Activated naive CD8-positive, alpha-beta T cell treated with anti-CD3 and anti-CD28 coated beads for 36 hours (primary cell): ENCODE data around the gene COL6A3. TPM values are rescaled to one million over a fixed set of nuclear protein-coding genes. Genes with fewer than 3 reads are reported as not detected.

ENCODE experiments used
- DNase-seq: peaks from one replicate; pipeline ENCODE4 v3.0.0; 2021
- H3K27ac Mint-ChIP-seq: one replicate; pipeline ENCODE4 v1.8.0; 2022; ENCODE audit warnings: mild to moderate bottlenecking, moderate library complexity, mixed read lengths
- H3K27me3 Mint-ChIP-seq: one replicate; pipeline ENCODE4 v1.8.0; 2022; ENCODE audit warnings: mild to moderate bottlenecking, mixed read lengths
- H3K36me3 Mint-ChIP-seq: one replicate; pipeline ENCODE4 v1.8.0; 2021; ENCODE audit warnings: mild to moderate bottlenecking, mixed read lengths
- H3K4me1 Mint-ChIP-seq: one replicate; pipeline ENCODE4 v1.8.0; 2021; ENCODE audit warnings: mixed read lengths
- H3K4me3 Mint-ChIP-seq: one replicate; pipeline ENCODE4 v1.8.0; 2022; ENCODE audit warnings: mild to moderate bottlenecking, moderate library complexity, mixed read lengths
- H3K9me3 Mint-ChIP-seq: one replicate; pipeline ENCODE4 v1.8.0; 2022; ENCODE audit warnings: mixed read lengths
- total RNA-seq, 2 experiments: library from RNA; stranded (reverse); gene quantifications; one replicate each; pipeline ENCODE4 v1.2.3, GENCODE V29; 2021

Gene COL6A3
- total RNA-seq, 2 experiments from 2014 or later, result 0.76 to 1.3 TPM

GRCh38 chr2:237431837-237432236 lies 17.9 kb upstream of the COL6A3 start:
- Mint-ChIP-seq H3K36me3 (peaks cover 8% of the 10 kb centered on the region), H3K4me1 (peaks cover 93% of the 10 kb centered on the region), H3K27ac (peak overlapping the region; percentile 74), H3K9me3 (peaks cover 4% of the 10 kb centered on the region), H3K27me3 (no peaks in the 10 kb centered on the region), H3K4me3 (no peak overlapping the region)
- DNase-seq, result no peak

- peaks cover 10% of the 10 kb centered on the region for H3K36me3 Mint-ChIP-seq
- no peak overlapping the region for H3K4me3 Mint-ChIP-seq
- H3K27ac Mint-ChIP-seq, result peak overlapping the region; percentile 74
- H3K9me3 Mint-ChIP-seq, result peaks cover 6% of the 10 kb centered on the region
- no peak for DNase-seq
- peaks cover 97% of the 10 kb centered on the region for H3K4me1 Mint-ChIP-seq
- H3K27me3 Mint-ChIP-seq, result no peaks in the 10 kb centered on the region
Observed at GRCh38 chr2:237431372-237431771, 17.4 kb upstream of the COL6A3 start.

GRCh38 chr2:237430861-237431260 lies 16.9 kb upstream of the COL6A3 start:
- Mint-ChIP-seq H3K9me3 (peaks cover 6% of the 10 kb centered on the region), H3K36me3 (peaks cover 10% of the 10 kb centered on the region), H3K27me3 (no peaks in the 10 kb centered on the region), H3K27ac (peak overlapping the region; percentile 14), H3K4me1 (peaks cover 94% of the 10 kb centered on the region), H3K4me3 (no peak overlapping the region)
- DNase-seq, result no peak

GRCh38 chr2:237429753-237430152 lies 15.8 kb upstream of the COL6A3 start:
- DNase-seq, result no peak
- H3K4me1 Mint-ChIP-seq, result peaks cover 88% of the 10 kb centered on the region

GRCh38 chr2:237427769-237428506 lies 14.0 kb upstream of the COL6A3 start:
- peak; percentile 87 for DNase-seq
- Mint-ChIP-seq H3K27ac (peak overlapping the region; percentile 93), H3K4me1 (peaks cover 76% of the 10 kb centered on the region), H3K27me3 (no peaks in the 10 kb centered on the region), H3K36me3 (peaks cover 14% of the 10 kb centered on the region), H3K9me3 (peaks cover 6% of the 10 kb centered on the region), H3K4me3 (peak overlapping the region; percentile 42)

More at GRCh38 chr2:237429753-237430152, 15.8 kb upstream of the COL6A3 start:
- Mint-ChIP-seq H3K9me3 (peaks cover 6% of the 10 kb centered on the region), H3K27me3 (no peaks in the 10 kb centered on the region), H3K4me3 (no peak overlapping the region), H3K27ac (peak overlapping the region; percentile 69), H3K36me3 (peaks cover 10% of the 10 kb centered on the region)

GRCh38 chr2:237426517-237426916 lies 12.6 kb upstream of the COL6A3 start:
- no peak for DNase-seq
- H3K27ac Mint-ChIP-seq, result no peak overlapping the region
- no peaks in the 10 kb centered on the region for H3K27me3 Mint-ChIP-seq
- peaks cover 69% of the 10 kb centered on the region for H3K4me1 Mint-ChIP-seq
- H3K9me3 Mint-ChIP-seq, result peaks cover 6% of the 10 kb centered on the region
- peaks cover 16% of the 10 kb centered on the region for H3K36me3 Mint-ChIP-seq
- no peak overlapping the region for H3K4me3 Mint-ChIP-seq

- Mint-ChIP-seq H3K9me3 (peaks cover 2% of the 10 kb centered on the region), H3K36me3 (peaks cover 11% of the 10 kb centered on the region), H3K4me1 (peaks cover 61% of the 10 kb centered on the region), H3K27me3 (no peaks in the 10 kb centered on the region), H3K4me3 (no peak overlapping the region), H3K27ac (no peak overlapping the region)
- no peak for DNase-seq
Observed at GRCh38 chr2:237425320-237425719, 11.4 kb upstream of the COL6A3 start.

GRCh38 chr2:237424544-237424943 lies 10.6 kb upstream of the COL6A3 start:
- Mint-ChIP-seq H3K4me1 (peaks cover 53% of the 10 kb centered on the region), H3K27ac (no peak overlapping the region), H3K9me3 (peaks cover 2% of the 10 kb centered on the region), H3K4me3 (no peak overlapping the region), H3K36me3 (peaks cover 9% of the 10 kb centered on the region), H3K27me3 (no peaks in the 10 kb centered on the region)
- DNase-seq, result no peak

GRCh38 chr2:237423891-237424290 lies 9.9 kb upstream of the COL6A3 start:
- Mint-ChIP-seq H3K9me3 (peaks cover 2% of the 10 kb centered on the region), H3K27me3 (no peaks in the 10 kb centered on the region), H3K27ac (no peak overlapping the region), H3K4me1 (peaks cover 47% of the 10 kb centered on the region), H3K36me3 (peaks cover 9% of the 10 kb centered on the region), H3K4me3 (no peak overlapping the region)
- no peak for DNase-seq

- Mint-ChIP-seq H3K27ac (no peak overlapping the region), H3K36me3 (peaks cover 9% of the 10 kb centered on the region), H3K27me3 (no peaks in the 10 kb centered on the region), H3K9me3 (peaks cover 2% of the 10 kb centered on the region), H3K4me1 (peaks cover 31% of the 10 kb centered on the region), H3K4me3 (peak overlapping the region; percentile 20)
- DNase-seq, result no peak
Observed at GRCh38 chr2:237422309-237422708, 8.3 kb upstream of the COL6A3 start.

- Mint-ChIP-seq H3K9me3 (peaks cover under 1% of the 10 kb centered on the region), H3K4me1 (peaks cover 25% of the 10 kb centered on the region), H3K36me3 (peaks cover 7% of the 10 kb centered on the region), H3K27ac (peak overlapping the region; percentile 78), H3K27me3 (no peaks in the 10 kb centered on the region), H3K4me3 (peak overlapping the region; percentile 49)
- peak; percentile 78 for DNase-seq
Observed at GRCh38 chr2:237421542-237422116, 7.7 kb upstream of the COL6A3 start.

- H3K36me3 Mint-ChIP-seq, result peaks cover 4% of the 10 kb centered on the region
- no peak overlapping the region for H3K27ac Mint-ChIP-seq
- H3K9me3 Mint-ChIP-seq, result no peaks in the 10 kb centered on the region
- H3K27me3 Mint-ChIP-seq, result no peaks in the 10 kb centered on the region
- H3K4me3 Mint-ChIP-seq, result no peak overlapping the region
- peaks cover 9% of the 10 kb centered on the region for H3K4me1 Mint-ChIP-seq
- DNase-seq, result no peak
Observed at GRCh38 chr2:237418300-237418699, 4.3 kb upstream of the COL6A3 start.

- Mint-ChIP-seq H3K27me3 (no peaks in the 10 kb centered on the region), H3K4me3 (no peak overlapping the region), H3K27ac (no peak overlapping the region), H3K36me3 (no peaks in the 10 kb centered on the region), H3K4me1 (peaks cover 2% of the 10 kb centered on the region), H3K9me3 (no peaks in the 10 kb centered on the region)
- no peak for DNase-seq
Observed at GRCh38 chr2:237412988-237413776, 782 bp downstream of the COL6A3 start.

GRCh38 chr2:237412646-237412987 lies 1.3 kb downstream of the COL6A3 start:
- H3K4me1 Mint-ChIP-seq, result peaks cover 2% of the 10 kb centered on the region
- H3K27ac Mint-ChIP-seq, result no peak overlapping the region
- no peaks in the 10 kb centered on the region for H3K27me3 Mint-ChIP-seq
- no peaks in the 10 kb centered on the region for H3K36me3 Mint-ChIP-seq
- no peak for DNase-seq
- H3K9me3 Mint-ChIP-seq, result no peaks in the 10 kb centered on the region
- no peak overlapping the region for H3K4me3 Mint-ChIP-seq

- H3K27ac Mint-ChIP-seq, result no peak overlapping the region
- peaks cover 2% of the 10 kb centered on the region for H3K4me1 Mint-ChIP-seq
- H3K36me3 Mint-ChIP-seq, result no peaks in the 10 kb centered on the region
- H3K27me3 Mint-ChIP-seq, result no peaks in the 10 kb centered on the region
- H3K4me3 Mint-ChIP-seq, result no peak overlapping the region
- H3K9me3 Mint-ChIP-seq, result no peaks in the 10 kb centered on the region
- no peak for DNase-seq
Observed at GRCh38 chr2:237411683-237412423, 2.1 kb downstream of the COL6A3 start.
